ACHN (cell line): ENCODE data around the gene SYCP2.

Experiments
- DNase-seq: peaks from one replicate; pipeline ENCODE4 v3.0.0-alpha.2; 2015
- in situ Hi-C: cut with HindIII; loops from 2 replicates; pipeline ENCODE4 v1.10.0; 2017; ENCODE audit warnings: low sequenced_read_pairs, low pct_ligation_motif_present, low pct_unique_long_range_greater_than_20kb

The SYCP2 gene

DNA sequence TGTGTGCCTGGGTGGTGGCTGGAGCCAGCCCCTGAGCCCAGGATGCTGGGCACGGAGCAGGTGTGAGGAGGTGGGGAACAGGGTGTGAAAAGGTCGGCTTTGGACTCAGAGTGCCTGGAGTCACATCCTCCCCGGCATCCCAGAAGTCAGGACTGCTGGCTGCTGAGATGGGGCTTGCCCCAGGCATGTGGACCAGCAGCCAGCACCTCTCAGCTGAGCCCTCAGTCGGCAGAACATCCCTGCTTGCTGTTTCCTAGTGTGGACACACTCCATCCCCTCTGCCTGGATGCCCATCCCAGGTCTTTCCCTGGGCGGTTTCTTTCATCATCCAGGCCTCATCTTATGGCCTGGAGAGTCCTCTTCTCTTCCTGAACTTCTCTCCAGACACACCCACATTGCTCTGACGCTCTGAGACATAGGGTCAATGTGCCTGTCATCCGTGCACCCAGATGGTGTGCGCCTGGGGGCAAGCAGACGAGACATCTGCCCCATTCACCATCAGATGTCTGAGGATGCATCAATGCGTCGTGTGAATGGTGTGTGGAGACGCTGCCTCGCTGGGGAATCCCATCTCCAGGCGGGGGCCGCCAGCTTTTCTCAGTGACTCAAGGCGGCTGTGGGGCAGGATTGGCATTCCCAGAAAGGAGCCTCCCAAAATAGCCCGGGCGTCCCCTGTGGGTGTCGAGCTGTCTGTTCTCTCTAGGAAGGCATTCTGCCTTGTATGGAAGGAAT lies 104.2 kb downstream of the SYCP2 start:
- DNase-seq = no peak
- in situ Hi-C loops = no loop called here

DNA sequence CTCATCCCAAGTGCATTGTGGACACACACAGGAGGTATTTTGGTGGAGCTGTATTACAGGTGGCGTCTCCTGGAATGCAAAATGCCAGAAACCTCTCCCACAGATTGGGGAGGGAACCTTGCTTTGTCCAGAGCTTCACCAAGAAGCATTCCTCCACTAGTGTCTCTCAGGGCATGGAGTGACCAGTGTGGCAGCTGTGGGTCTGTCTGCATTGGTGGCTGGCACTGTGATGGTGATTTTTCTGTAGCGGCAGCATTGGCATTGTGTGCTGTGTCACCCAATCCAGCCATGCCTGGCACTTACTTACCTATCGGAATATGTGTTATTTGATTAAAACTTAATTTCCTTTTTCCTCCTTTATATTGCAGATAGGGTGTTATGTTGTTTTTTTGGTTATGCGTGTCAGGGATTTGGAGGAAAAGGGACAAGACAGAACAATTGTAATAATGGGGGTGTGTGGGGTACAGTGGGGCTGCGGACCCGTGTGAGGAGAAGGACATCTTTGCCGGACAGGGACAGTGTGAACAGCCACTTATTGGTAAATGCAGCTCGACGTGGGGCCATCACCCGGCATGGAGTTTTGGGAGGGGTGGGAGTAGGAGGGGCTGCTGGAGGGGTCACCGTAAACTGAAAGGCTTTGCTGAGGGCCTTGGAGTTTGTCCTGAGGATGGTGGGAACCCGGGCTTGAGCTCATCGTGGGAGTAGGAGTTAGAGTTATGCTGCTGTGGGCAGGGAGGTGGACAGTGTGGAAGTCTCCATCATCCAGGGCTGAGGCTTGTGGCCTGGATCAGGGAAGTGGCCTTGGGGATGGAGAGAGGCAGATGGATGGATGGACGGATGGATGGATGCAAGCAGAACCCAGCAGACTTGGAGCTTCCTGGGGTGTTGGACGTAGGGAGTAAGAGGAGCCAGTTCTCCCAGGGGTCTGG lies 105.0 kb downstream of the SYCP2 start:
- in situ Hi-C loops = no loop called here
- no peak for DNase-seq

DNA sequence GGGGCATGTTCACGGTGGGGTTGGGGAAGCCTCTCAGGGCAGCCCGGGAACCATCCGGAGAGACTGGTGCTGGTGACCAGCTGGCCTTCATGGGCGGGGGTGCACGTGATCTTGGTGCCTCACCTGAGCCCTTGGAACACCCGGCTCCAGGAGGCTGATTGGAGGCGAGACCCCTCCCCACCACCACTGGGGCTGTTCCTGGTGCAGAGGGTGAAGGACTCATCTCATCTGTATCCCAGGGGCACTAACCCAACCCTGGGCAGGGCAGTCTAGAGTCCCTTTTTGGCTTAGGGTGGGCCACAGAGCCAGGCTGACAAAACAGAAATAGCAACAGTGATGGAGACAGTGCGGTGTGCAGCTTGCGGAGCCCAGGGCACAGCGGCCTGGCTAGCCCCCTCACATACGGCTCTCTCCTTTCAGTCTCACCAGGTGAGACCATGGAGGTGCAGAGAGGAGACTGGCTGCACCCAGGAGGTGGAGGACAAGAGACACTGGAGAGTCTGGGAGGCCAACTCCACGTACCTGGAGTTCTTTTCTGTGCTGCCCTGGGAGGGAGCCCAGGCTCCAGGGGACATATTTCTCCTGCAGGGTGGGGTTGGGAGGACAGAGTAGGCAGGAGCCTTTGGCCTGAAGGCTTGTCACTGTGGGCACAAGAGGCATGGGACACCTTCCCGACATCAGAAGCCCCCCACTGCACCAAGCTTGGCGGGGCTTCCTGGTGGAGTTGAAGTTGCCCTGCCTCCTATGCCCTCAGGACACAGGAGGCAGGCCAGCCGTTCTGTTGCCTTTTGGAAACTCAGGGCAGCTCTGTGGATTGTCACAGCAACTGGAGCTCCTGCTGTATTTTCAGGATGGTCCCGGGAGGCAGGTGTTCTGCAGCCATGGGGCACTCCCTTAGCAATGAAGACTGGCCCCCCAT lies 106.0 kb downstream of the SYCP2 start:
- in situ Hi-C loops = no loop called here
- no peak for DNase-seq

DNA sequence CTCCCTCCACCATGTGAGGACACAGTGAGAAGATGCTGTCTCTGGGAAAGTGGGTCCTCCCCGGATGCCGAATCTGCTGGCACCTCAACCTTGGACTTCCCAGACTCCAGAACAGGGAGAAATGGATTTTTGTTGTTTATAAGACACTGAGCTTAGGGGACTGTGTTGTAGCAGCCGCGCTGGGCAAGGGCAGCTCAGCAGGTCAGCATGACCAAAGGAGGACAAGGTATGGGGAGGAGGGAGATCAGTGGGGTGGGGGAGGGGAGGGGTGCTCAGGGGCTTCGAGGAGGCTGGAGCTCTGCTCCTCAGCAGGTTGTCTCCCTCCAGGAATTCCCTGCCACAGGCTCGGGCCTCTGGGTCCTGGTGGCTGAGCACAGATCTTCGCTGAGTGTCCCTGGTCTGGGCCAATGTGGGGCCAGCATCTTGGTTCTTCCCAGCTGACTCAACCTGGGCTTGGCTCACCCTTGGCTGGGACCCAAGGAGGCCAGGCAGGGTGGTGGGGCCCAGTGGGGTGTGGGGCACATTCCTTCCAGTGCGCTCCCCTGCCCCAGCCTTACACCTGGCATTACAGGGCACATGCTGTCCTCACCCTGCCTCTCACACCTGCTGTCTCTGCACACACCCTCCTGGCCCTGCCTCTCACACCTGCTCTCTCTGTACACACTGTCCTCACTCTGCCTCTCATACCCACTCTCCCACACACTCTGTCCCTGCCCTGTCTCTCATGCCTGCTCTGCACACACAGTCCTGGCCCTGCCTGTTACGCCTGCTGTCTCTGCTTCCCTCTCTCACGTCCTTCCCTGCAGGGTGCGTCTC lies 107.3 kb downstream of the SYCP2 start:
- in situ Hi-C loops = no loop called here
- no peak for DNase-seq

DNA sequence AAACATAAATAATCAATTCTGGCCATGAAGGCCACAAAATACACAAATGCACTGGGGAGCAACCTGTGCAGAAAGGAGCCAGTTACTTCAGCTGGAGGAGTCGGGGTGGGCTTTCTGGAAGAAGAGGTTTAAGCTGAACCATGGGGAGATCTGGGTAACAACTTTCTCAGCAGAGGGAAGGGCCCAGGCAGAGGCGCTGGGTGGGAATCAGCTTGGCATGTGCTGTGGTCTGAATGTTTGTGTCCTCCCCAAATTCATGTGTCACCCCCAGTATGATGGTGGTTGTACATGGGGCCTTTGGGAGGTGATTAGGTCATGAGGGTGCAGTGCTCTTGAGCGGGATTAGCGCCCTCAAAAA lies 107.9 kb downstream of the SYCP2 start:
- in situ Hi-C loops = no loop called here
- no peak for DNase-seq

DNA sequence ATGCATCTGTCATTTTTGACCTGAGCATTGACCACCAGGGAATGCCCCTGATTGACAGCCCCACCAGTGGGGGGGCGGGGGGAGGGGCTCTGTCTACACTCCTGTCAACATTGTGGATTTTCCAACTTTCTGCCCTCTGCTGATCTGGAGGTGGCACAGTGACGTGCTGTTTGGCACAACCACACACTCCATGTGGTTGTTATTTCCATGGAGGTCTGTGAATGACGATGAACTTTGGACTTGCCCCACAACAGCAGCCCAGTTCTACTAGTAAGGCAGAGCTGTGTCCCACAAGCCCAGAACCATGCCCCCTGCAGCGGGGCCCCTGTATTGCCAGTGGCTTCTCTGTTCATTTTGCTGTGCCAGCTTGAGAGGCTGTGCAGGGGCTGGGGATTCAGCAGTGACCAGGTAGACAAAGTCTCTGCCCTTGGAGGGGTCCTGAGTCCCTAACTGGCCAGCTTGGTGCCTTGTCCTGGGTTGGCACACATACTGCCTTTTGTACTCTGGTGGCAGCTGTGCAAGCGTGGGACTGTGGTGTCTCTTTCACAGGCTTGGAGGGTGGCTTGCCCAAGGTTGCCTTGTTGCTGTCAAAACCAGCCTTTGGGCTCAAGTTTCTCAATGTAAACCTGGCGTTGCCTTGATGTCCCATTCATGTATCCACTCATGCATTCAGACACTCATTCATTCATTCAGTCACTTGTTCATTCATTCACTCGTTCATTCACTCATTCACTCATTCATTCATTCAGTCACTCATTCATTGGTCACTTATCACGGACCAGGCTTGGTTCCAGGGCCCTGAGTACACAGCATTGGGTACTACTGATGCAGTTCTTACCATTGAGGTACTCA lies 108.5 kb downstream of the SYCP2 start:
- in situ Hi-C loops = no loop called here
- no peak for DNase-seq

DNA sequence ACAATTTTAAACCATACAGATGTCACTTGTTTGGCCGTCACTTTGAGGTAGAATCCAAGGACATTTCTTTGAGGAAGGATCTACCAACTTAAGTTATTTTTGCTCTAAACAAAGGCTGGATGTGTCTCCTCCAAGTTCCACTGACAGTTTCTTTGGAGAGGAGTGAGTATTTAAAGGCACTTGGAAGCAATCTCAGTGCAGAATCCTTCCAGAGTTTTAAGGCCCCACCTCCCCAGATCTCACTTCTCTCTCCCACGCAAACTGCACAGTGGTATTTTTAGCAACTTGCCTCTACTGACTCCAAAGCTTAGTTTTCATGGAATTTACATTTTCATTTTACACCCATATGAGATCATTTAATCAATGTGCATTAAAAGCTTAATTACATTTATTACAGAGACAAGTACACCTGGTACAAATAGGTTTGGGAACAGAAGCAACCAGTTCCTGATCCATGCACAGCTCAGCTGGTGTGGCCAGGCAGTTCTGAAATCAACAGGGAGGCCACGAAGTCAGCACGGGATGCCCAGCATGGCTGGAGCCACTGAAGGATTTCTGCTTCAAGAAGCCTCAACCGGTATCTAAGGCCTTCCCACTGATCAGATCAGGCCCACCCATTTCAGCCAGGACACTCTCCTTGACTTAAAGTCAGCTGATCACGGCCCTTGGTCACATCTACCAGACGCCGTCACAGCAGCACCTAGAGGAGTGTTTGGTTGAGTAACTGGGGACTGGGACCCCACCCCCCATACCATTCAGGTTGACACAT lies 109.8 kb downstream of the SYCP2 start:
- no peak for DNase-seq
- in situ Hi-C loops = no loop called here

DNA sequence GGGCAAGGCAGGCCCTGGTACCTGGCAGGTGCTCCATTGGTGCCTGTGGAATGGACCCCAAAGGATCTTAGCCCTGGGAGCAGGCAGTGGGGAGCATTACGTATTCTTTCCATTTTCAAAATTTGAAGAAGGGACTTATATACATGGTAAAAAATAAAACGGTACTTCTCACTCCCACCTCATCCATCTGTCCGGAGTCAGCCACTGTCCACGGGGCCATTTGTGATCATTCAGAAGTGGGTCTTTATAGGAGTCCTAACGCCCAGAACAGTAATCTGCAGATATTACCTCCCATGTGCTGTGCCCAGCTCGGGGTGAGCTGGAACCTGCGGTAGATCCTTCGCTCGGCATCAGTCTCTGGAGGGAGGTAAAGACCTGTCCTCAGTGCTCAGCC lies 110.4 kb downstream of the SYCP2 start:
- no peak for DNase-seq
- in situ Hi-C loops = no loop called here

DNA sequence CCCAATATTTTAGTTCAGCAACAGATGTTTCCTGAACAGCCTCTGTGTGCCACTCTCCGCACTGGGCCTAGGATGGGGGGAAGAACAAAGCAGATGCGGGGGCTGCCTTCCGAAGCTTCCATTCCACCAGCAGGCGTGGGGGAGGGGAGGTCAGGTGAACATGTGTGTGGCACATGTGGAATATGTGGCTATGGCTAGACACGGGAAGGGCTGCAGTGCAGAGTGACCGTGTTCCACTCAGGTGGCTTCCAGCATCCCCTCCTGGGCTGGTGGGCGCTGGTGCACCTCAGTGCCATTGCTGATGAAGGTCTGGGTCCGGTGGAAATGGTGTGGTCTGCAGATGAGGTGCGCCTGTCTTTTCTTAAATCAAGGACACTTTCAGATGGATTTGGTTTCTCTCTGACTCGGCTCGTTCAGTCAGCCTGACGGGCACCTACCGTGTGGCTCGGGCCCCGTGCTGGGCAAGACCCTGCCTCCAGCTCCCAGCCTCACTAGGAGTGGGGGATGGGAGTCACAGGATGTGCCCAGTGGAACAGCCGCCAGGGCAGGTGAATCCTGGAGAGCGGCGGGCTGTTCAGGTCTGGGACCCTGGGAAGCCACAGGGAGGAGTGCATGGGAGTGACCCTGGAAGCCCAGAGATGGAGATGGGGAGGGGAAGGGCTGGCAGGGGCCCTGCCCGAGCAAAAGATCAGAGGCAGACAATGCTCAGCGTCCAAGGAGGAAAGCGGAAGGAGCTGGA lies 111.0 kb downstream of the SYCP2 start:
- DNase-seq = no peak
- in situ Hi-C loops = no loop called here

DNA sequence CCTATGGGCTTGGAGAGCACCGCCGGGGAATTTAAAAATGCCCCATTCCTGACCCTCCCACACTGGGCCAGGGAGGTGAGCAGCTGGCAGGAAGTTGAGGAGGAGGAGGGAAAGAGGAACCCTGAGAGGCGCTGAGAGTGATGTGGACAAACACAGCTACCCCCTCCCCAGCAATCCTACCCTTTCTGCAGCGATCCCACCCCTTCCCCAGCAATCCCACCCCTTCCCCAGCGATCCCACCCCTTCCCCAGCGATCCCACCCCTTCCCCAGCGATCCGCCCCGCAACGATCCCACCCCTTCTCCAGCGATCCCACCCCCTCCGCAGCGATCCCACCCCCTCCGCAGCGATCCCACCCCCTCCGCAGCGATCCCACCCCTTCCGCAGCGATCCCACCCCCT lies 111.6 kb downstream of the SYCP2 start:
- no peak for DNase-seq
- in situ Hi-C loops = no loop called here

DNA sequence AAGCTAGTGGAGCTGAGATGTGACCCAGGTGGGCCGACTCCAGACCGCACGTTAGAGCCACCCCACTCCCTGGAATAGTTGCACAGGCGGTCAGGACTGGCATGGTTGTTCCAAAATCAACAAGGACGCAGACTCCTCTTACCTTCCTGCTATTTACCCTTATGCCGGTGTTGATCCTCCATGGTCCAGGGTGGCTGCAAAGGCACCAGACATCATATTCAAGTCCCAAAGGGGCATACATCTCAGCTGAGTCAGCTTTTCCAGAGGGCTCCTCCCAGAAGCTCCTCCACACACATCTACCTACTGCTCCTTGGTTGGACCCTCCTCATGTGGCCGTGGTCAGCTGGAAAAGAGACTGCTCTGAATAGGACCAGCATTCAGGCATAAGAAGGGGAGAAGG lies 112.2 kb downstream of the SYCP2 start:
- DNase-seq = no peak
- in situ Hi-C loops = no loop called here

DNA sequence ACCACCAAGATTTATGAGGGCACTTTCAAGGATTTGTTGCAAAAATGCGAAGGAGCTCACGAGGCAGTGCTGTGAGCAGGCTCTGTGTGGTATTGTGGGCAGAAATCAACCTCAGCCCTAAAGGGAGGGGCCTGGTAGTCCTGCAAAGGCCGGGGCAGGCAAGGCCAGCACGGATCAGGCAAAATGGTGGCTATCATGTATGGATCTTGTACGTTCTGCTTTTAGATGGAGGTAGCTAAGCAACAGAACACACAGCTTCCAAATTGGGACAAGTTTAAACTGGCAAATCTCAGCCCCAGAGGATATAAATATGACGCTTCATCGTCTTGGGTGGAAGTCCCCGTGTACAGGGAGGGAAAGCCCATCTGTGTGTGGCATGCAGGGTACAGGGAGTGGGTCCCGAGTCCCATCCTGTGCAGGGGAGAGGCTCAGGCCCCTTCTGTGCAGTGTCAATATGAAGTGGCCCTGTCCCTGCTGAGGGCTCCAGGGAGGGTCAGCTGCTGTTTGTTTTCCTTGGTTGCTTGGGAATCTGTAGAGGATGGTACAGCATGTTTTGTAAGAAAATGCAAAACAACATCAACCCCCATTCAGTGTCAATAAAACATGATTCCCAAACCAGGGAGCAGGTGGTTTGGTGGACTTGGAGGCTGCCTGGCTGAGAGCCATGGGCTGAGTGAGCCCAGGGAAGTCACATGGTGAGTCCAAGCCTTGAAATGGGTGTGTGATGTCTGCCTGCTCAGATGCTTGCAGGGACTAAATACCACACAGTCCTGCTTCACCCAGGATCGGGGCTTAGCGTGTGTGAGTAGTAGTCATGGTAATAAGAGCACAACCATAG lies 113.0 kb downstream of the SYCP2 start:
- no peak for DNase-seq
- in situ Hi-C loops = no loop called here

DNA sequence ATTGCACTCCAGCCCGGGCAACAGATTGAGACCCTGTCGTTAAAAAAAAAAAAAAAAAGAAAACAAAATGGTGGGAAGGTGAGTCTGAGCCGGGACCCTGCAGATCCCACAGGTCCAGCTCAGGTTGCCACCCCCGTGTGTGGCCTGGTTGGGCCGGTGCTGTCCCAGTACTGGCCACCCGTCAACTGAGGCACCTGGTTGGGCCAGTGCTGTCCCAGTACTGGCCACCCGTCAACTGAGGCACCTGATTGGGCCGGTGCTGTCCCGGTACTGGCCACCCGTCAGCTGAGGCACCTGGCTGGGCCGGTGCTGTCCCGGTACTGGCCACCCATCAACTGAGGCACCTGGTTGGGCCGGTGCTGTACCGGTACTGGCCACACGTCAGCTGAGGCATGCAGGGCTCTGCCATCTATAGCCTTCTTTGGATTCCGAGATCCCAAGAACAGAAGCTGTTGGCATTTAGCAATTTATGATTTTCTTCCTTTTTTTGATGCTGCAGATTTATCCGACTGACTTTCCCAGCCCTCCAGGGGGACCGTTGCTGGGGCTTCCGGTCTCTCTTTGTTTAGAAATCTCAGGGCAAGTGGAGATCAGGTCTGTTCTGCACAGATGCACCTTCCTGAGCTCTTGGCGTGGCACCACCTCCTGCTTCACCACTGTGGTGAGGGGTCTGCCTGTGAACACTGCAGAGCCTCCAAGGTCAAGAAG lies 113.8 kb downstream of the SYCP2 start:
- in situ Hi-C loops = no loop called here
- DNase-seq = no peak

DNA sequence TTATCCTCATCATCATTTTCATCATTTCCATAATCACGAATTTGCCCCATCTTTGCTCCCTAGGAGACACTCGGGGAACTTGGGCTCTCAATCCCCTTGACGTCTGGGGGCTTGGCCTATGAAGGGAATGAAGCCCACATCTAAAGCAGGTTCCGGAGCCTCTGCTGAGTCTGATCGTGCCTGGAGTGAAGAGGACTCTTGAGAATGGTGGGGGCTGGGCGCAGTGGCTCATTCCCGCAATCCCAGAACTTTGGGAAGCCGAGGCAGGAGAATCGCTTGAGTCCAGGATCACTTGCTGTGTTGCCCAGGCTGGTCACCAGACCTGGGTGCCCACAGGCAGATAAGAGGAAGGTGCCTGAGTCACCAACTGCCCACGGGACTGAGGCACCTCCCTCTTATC lies 114.5 kb downstream of the SYCP2 start:
- in situ Hi-C loops = no loop called here
- DNase-seq = no peak
